DND-41 (cell line): ENCODE data around the gene TOR1B.

ENCODE experiments used
- ATAC-seq: fragments of 200-7000 bp; cut with Tn5 transposase; 3 replicates; pipeline ENCODE4 v1.9.1; 2021; ENCODE audit warnings: low read depth; ENCODE audit not compliant: insufficient read depth
- DNase-seq: peaks from one replicate; pipeline ENCODE4 v3.0.0-alpha.2; 2020
- H2AFZ ChIP-seq: 2 replicates; pipeline ENCODE4 v1.6.0; 2012; ENCODE audit warnings: low read depth, low read length
- H3K27ac ChIP-seq: 2 replicates; pipeline ENCODE4 v1.5.1; 2012; ENCODE audit warnings: low read length, inconsistent platforms
- H3K27me3 ChIP-seq: fragments of 200-600 bp; sonication (generic); 2 replicates; pipeline ENCODE4 v1.6.0; 2012; ENCODE audit warnings: low read length, mild to moderate bottlenecking, inconsistent platforms; ENCODE audit not compliant: insufficient read depth, poor library complexity
- H3K36me3 ChIP-seq: 2 replicates; pipeline ENCODE4 v1.5.1; 2012; ENCODE audit warnings: low read length, inconsistent platforms; ENCODE audit not compliant: insufficient read depth
- H3K4me1 ChIP-seq: 2 replicates; pipeline ENCODE4 v1.5.1; 2012; ENCODE audit warnings: mild to moderate bottlenecking, low read length; ENCODE audit not compliant: insufficient read depth
- H3K4me2 ChIP-seq: 2 replicates; pipeline ENCODE4 v1.6.0; 2012; ENCODE audit warnings: mild to moderate bottlenecking, moderate library complexity, low read length, inconsistent platforms; ENCODE audit not compliant: insufficient read depth
- H3K4me3 ChIP-seq, 2 experiments: fragments of 200-600 bp in 1 of 2; shearing (Covaris generic) in 1 of 2; 2 replicates each; pipeline ENCODE4 v1.5.1; 2012 to 2016; ENCODE audit warnings: inconsistent platforms in 2 of 2, low read length in 2 of 2, mild to moderate bottlenecking in 2 of 2, low read depth in 1 of 2, moderate library complexity in 1 of 2
- H3K79me2 ChIP-seq: 2 replicates; pipeline ENCODE4 v1.6.0; 2012; ENCODE audit warnings: low read length, inconsistent platforms; ENCODE audit not compliant: insufficient read depth
- H3K9ac ChIP-seq: 2 replicates; pipeline ENCODE4 v1.6.0; 2012; ENCODE audit warnings: low read depth, mild to moderate bottlenecking, inconsistent platforms, low read length, moderate library complexity
- H3K9me3 ChIP-seq: 2 replicates; pipeline ENCODE4 v1.5.1; 2012; ENCODE audit warnings: low read length, moderate library complexity, mild to moderate bottlenecking, inconsistent platforms; ENCODE audit not compliant: insufficient read depth, severe bottlenecking
- H4K20me1 ChIP-seq: 2 replicates; pipeline ENCODE4 v1.6.0; 2012; ENCODE audit warnings: low read length; ENCODE audit not compliant: insufficient read depth
- EZH2 ChIP-seq: IDR thresholded peaks from 3 replicates; pipeline ENCODE4 v1.6.1; 2012; ENCODE audit warnings: borderline replicate concordance, low read depth, mild to moderate bottlenecking, moderate library complexity, low read length, inconsistent platforms; ENCODE audit not compliant: severe bottlenecking
- TF ChIP-seq, protein P1 (sequence below): IDR thresholded peaks from 2 replicates; pipeline ENCODE4 v1.5.1; 2012; ENCODE audit warnings: borderline replicate concordance, low read length, moderate library complexity, mild to moderate bottlenecking; ENCODE audit not compliant: poor library complexity, severe bottlenecking; ENCODE audit errors: extremely low read depth

The TOR1B gene

DNA sequence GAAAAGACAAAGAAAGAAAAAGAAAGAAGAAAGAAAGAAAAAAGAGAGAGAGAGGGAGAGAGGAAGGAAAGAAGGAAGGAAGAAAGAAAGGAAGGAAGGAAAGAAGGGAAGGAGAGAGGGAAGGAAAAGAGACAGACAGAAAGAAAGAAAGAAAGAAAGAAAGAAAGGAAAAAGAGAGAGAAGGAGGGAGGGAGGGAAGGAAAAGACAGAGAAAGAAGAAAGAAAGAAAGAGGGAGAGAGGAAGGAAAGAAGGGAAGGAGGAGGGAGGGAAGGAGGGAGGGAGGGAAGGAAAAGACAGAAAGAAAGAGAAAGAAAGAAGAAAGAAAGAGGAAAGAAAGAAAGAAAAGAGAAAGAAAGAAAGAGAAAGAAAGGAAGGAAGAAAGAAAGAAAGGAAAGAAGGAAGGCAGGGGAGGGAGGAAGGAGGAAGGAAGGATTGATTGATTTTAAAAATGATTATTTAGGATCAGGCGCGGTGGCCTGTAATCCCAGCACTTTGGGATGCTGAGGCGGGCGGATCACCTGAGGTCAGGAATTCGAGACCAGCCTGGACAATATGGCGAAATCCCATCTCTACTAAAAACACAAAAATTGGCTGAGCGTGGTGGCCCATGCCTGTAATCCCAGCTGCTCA is 23.3 kb upstream of the TOR1B start:
- TF ChIP-seq, protein P1, sequence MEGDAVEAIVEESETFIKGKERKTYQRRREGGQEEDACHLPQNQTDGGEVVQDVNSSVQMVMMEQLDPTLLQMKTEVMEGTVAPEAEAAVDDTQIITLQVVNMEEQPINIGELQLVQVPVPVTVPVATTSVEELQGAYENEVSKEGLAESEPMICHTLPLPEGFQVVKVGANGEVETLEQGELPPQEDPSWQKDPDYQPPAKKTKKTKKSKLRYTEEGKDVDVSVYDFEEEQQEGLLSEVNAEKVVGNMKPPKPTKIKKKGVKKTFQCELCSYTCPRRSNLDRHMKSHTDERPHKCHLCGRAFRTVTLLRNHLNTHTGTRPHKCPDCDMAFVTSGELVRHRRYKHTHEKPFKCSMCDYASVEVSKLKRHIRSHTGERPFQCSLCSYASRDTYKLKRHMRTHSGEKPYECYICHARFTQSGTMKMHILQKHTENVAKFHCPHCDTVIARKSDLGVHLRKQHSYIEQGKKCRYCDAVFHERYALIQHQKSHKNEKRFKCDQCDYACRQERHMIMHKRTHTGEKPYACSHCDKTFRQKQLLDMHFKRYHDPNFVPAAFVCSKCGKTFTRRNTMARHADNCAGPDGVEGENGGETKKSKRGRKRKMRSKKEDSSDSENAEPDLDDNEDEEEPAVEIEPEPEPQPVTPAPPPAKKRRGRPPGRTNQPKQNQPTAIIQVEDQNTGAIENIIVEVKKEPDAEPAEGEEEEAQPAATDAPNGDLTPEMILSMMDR: no peak
- TF ChIP-seq EZH2: no peak
- H3K27me3 ChIP-seq: peaks cover 7% of the 10 kb centered on the region
- no peak overlapping the region for H3K4me3 ChIP-seq
- H3K4me2 ChIP-seq: no peak overlapping the region
- H3K9me3 ChIP-seq: no peaks in the 10 kb centered on the region
- H3K9ac ChIP-seq: no peak overlapping the region
- peaks cover 9% of the 10 kb centered on the region for H3K4me1 ChIP-seq
- no peak overlapping the region for H2AFZ ChIP-seq
- no peaks in the 10 kb centered on the region for H3K36me3 ChIP-seq
- no peaks in the 10 kb centered on the region; the same call in 1 of the 2 replicates for H4K20me1 ChIP-seq
- ATAC-seq: no peak
- no peak overlapping the region for H3K27ac ChIP-seq
- no peak for DNase-seq
- H3K79me2 ChIP-seq: no peaks in the 10 kb centered on the region

GRCh38 chr9:129781131-129781530 is 21.9 kb upstream of the TOR1B start:
- H3K4me2 ChIP-seq: no peak overlapping the region
- no peak for TF ChIP-seq EZH2
- TF ChIP-seq, protein P1: no peak
- peaks cover 9% of the 10 kb centered on the region for H3K4me1 ChIP-seq
- H3K27me3 ChIP-seq: peaks cover 7% of the 10 kb centered on the region
- H3K79me2 ChIP-seq: no peaks in the 10 kb centered on the region
- ATAC-seq: no peak
- no peaks in the 10 kb centered on the region; the same call in 1 of the 2 replicates for H4K20me1 ChIP-seq
- H3K4me3 ChIP-seq: no peak overlapping the region
- H2AFZ ChIP-seq: no peak overlapping the region
- no peak for DNase-seq
- no peak overlapping the region for H3K9ac ChIP-seq
- H3K9me3 ChIP-seq: no peaks in the 10 kb centered on the region
- H3K36me3 ChIP-seq: no peaks in the 10 kb centered on the region
- no peak overlapping the region for H3K27ac ChIP-seq

- TF ChIP-seq EZH2: no peak
- TF ChIP-seq, protein P1: no peak
- no peak overlapping the region for H2AFZ ChIP-seq
- no peaks in the 10 kb centered on the region for H3K36me3 ChIP-seq
- H3K9ac ChIP-seq: no peak overlapping the region
- H4K20me1 ChIP-seq: no peaks in the 10 kb centered on the region
- no peak overlapping the region for H3K4me2 ChIP-seq
- H3K4me3 ChIP-seq: no peak overlapping the region
- DNase-seq: no peak
- peaks cover 9% of the 10 kb centered on the region for H3K4me1 ChIP-seq
- peaks cover 6% of the 10 kb centered on the region for H3K27me3 ChIP-seq
- no peaks in the 10 kb centered on the region for H3K79me2 ChIP-seq
- ATAC-seq: no peak
- no peaks in the 10 kb centered on the region for H3K9me3 ChIP-seq
- no peak overlapping the region for H3K27ac ChIP-seq
These were observed 21.0 kb upstream of the TOR1B start for GRCh38 chr9:129781981-129782380.
